HG03139 (cell line): ENCODE measurements around the gene CD52.

Source experiments
- ATAC-seq: cut with Tn5 transposase; IDR thresholded peaks from one replicate; pipeline ENCODE4 v1.9.1; 2021; ENCODE audit not compliant: unreplicated experiment

The CD52 gene

DNA sequence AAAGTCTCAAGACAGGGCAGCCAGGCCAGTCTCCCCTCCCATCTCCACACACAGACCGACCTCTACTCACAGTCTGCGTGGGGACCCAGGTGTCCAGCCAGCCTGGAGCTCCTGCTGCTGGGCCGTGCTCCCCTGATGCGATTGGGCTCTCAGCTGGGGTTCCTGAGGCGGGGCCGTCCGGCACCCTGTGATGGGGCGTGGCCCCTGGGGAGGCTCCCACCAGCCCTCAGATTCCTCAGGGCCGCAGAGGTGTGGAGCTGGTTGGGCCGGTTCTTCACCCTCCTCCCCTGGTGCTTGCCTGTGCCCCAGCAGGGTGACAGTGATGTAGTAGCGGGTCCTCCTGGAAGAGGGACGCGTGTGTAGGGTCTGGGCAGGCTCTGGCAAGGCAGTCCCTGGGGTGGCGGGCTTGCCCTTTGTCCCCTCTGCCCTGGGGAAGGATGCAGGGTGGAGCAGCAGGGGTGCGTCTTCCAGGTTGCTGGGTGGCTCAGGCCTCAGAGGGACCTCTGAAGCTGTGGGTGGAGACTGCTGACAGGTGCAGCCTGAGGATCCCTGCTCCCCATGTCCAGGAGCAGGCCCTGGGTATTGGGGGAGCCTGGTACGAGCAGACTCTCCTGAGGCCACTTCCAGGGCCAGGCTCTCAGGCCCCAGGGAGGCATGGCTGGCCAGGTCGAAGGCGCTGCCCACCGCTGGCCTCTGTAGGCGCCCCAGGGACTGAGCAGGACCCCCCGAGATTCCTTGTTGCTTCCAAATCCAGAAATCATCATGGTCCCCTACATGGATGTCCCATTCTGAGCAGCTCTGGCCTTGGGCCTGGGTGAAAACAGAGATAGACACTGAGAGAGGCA lies 36.4 kb downstream of the CD52 start, which contains the start of gene CRYBG2:
Gene CRYBG2 (minus strand): TSS at position 155 of the 845 bp plus-strand sequence. CDS start 7,473 bp downstream, outside the sequence.
- no peak for ATAC-seq

DNA sequence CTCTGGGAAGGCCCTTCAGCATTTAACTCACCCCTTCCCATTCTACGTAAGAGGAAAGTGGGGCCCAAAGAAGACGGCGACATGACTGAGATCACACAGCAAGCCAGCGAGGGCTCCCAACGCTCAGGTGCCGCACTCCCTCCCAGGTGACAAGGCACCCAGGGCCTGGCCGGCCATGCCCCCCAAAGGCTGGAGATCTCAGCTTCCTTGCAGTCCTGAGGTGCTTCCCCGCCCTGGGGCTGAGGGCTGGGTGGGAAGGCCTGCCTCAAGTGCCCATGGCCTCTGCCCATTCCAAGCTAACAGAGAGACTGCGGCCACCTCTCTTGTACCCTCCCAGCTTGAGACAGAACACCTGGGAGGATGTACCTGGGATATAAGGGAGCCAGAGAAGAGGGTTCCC lies 37.2 kb downstream of the CD52 start:
- ATAC-seq = no peak

DNA sequence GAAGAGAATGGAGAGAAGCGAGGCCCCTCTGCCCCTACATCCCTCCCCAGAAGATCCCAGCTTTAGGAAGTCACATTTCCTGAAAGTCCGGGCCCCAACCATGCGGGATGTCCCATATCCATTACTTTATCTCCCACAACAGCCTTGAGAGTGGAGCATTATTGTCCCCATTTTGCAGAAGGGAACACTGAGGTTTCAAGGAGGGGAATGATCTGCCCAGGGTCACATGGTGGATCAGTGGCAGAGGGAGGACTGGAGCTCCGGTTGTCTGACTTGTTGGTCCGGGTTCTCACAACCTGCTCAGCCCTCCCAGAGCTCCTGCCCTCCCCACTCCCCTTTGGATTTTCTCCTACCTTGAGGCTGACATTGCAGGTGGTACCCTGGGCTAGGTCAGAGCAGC lies 38.3 kb downstream of the CD52 start:
- ATAC-seq = no peak

DNA sequence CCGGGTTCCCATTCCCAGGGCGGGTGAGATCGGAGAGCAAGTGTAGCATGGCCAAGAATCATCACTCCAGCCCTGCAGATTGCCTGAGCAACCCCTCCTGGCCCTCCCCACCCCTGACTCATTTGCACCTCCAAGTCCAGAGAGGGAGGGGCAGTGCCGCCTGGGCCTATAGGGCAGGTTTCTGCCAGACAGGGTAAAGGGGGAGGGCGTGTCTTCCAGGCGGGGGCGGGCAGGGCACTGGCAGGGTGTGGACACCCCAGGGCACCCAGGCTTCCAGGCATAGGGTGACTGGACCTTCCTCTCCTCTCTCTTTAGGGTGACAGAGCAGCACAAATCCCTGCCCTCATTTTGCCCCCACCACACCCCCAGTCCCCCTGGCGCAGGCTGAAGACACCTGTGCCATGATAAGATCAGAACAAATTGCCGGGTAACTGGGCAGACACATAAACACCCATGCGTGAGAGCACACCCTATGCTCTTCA lies 39.4 kb downstream of the CD52 start:
- ATAC-seq = no peak

DNA sequence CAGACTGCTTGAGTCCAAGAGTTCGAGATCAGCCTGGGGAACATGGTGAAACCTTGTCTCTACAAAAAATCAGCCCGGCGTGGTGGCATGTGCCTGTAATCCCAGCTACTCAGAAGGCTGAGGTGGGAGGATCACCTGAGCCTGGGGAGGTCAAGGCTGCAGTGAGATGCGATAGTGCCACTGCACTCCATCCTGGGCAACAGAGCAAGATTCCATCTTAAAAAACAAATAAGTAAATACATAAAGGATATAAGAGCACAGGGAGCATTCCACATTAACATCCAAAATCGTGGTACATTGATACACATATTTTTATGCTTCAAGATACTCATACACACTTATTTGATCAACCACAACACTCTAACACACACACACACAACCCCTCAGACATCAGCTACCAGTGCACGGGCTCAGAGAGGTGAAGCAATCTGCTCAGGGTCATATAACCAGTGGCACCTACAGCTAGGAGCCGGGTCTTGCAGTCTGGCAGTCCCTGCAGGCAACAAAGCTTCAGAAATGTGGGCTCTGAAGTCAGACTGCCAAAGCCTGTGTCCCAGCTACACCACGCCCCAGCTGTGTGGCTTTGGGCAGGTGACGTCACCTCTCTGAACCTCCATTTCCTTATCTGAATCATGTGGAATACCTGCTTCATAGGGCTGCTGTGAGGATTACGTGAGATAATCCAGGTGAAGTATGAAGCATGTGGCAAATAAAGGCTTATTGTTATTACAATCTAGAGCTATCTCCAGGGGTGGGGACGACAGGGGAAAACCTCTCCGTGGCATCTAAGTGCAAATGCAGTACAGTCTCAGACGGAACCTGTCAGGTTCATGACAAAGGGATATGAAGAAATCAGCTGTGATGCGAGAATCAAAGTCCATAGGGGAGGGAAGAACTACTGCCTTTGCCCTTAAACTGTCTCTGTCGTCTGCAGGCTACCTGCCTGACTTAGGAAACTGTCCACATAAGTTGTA lies 40.9 kb downstream of the CD52 start:
- no peak for ATAC-seq

DNA sequence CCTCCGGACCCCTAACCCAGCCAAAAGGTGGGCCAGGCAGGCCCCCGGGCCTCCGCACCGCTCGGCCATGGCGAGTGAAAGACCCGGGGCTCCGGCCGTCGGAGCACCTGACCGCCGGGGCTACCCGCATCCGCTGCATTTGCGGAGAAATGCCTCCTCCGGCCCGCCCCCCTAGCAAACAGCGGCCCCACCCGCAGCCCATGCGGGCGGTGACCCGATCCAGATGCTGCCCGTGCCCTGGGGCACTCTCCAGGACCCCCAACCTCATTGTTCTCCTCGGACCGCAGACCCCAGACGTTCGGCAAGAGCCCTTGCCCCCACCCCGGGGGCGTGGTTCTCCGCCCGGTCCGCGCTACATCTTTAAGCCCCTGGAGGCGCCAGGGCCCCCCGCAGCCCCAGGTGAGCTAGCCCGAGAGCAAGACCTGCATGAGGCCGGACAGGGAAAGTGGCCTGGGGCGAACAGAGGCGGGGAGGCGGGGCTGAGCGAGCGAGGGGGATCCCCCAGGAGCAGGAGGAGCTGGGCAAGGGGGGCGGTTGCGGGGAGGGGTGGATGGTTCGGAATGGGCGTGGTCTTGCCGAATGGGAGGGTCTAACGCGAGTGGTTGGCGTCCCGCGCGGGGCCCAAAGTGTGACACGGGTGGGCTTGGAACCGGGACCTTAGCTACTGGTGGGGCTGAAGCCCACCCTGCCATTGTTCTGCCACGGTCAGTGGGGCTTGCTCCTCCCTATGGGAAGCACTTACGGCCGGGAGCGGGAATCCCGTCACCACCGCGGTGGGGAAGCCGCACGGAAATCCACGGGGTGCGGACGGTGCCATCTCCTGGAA lies 42.4 kb downstream of the CD52 start:
- no peak for ATAC-seq

DNA sequence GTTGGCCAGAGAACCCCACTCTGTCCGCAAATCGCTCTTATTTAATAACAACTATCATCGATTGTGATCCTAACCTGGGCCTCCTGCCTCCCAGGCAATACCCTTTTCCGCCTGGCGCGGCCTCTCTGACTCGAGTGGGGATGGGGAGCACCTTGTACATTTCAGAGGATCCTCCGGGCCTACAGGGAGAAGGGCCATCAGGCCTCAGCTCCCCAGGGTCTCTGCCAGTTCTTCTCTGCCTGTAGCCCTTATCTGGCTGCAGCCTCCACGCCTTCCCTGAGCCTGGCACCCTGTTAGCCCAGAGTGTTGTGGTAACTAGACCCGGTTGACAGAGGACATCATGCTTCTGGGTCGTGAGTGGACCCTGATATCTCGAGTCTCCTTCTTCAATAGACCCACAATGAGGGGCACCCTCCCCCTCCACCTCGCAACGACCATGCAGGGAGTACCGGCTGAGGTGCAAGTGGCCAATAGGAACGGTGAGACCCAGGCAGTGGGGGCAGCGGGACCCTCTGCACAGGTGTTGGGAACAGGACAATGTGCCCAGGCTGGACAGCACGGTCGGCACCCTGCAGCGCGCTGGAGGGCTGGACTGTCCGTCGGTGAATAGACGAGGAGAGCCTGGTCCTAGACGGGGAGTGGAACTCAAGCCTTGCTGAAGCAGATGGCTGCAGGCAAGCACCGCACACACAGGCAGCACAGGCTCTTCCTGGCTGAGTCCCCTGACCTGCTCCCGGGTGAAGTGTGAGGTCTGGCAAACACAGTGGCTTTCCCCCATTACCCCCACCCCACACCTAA lies 43.2 kb downstream of the CD52 start:
- ATAC-seq = no peak

DNA sequence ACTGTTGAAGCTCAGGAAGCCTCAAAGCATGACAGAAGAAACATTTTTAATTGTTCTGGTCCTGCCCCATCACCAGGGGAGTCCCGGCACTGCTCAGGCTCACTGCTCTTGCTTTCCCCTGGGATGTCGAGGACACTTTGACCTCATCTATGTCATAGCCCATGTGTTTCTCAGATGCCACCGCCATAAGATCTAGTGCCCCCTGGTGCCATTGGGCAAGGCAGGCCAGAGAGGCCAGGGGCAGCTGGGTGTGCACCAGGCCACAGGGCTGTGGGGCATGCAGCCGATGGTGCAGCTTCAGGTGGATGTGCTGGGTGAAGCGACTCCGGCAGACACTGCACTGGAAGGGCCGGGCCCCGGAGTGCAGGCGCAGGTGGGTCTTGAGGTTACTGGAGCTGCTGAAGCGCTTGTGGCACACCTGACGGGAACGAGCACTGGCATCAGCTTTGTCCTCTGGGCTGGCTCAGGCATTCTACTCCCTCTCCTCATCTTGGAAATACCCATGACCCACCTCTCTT lies 43.9 kb downstream of the CD52 start:
- no peak for ATAC-seq

DNA sequence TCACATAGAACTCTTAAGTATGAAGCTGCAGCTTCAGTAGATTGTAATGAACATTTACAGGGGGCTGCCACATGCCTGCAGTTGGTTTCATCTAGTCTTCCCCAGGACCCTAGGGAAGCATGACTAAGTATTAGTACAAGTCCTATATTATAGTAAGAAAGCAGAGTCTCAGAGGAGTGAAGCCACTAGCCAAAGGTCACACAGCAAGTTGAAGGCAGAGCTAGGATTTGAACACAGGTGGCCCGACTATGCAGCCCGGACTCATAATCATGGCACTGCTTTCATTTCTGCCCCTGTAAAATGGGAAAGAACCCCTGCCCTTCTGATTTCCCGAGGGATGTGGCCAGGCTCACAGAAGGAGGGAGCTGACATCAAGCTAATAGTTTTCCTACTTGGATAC lies 44.6 kb downstream of the CD52 start:
- no peak for ATAC-seq

DNA sequence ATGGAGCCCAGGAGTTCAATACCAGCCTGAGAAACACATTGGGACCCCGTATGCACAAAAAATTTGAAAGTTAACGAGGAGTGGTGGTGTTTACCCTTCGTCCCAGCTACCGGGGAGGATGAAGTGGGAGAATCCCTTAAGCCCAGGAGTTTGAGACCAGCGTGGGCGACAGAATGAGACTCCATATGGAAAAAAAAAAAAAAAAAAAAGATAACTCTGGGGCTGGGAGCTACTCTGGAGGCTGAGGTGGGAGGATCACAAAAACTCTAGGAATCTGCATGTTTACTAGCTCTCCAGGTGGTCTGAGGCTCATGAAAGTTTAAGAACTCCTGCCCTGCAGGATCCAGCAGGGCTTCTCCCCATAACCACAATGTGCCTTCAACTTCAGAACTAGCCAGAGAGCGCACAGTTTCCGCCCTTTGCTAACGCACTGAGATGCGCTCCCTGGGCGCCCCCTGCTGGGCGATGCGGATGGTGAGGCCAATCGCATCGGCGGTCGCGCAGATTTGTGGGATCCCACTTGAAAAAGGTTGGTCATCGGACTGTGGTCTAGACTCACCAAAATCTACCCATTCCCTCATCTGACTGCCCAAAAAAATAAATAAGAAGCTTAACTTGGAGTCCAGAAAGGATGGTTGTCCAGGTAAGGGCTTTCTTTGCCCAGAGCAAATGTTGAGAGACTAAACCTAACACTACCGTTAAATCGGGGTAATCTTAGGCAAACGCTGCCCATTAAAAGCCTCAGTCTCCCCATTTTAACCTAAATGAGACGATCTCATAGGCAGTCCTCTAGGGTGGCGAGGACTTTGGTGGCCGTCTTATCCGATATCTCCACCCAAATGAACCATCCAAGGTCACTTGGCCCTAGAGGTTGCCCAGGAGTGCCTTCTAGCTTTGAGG lies 46.0 kb downstream of the CD52 start:
- ATAC-seq = no peak

DNA sequence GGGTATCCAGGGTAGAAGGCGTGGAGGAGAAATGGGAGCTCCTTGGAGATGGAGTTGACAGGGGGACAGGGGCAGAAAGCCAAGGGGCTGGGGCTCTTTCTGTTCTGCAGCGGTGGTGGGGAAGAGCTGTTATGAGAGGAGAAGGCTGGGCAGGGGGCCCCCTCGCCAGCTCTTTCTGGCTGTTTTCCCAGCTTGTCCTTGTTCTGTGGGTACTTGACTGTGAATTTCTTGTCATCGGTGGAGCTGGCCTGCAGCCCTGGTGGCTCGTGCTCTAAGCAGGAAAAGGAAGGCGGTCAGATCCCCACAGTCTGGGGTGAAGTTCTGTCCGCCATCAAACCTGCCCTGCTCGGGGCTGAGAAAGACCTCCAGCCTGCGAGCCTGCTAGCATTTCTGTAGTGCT lies 47.2 kb downstream of the CD52 start:
- no peak for ATAC-seq

DNA sequence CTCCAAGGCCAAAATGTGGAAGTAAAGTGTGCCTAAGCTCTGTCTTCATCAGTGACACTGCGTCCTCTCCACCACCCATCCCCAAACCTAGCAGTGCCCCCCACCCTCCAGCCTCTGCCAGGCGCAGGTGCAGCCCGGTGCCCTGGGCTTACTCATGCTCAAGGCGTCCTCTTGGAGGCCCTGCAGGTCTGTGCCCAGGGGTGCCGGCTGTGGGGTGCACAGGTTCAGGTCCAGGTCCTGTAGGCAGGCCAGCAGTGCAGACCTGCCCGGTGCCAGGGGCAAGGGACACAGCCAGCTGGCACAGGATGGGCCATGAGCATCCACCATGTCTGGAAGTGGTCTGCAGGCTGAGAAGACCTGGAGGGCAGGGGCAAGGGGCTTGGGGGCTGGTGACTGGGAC lies 49.7 kb downstream of the CD52 start:
- no peak for ATAC-seq

DNA sequence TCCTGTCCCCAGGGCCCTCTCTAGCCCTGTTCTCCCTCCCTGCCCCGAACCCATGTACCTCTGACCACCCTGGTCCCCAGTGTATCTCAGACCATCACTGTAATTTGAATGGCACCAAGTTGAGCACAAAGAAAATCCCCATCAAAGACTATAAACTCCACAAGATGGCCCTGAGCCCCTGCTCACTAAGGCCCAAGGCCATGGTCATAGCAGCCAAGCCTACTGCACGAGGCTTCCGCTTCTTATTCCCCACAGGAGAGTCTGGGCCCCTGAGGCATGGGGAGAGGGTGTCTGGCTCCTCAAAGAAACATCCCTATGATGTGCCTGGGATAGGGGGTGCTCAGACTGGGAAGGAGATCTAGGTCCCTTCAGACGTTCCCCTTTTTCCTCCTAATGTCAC lies 50.2 kb downstream of the CD52 start:
- no peak for ATAC-seq

DNA sequence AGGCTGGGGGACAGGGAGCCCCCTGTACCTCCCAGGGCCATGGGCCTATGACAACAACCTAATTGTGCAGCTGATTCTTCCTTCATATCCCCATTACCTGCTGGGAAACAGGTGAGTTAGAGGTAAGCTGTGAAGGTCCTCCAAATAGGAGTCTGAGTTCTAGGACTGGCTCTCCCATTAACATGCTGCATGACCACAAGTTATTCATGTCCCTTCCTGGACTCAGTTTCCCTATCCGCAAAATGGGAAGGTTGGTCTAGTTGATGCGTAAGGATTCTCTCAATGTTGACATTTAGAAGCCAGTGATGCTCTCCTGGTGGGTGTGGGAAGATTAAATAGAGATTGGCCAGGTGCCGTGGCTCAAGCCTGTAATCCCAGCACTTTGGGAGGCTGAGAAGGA lies 50.7 kb downstream of the CD52 start:
- ATAC-seq = no peak
